HG03159 (cell line): Measurements from ENCODE around the gene KPNA4.
"Not testable (repeated sequence)": the region's sequence is repeated elsewhere in the genome, so short reads cannot be mapped to it uniquely, and the experiment has no call there.

Experiments used
- ATAC-seq: cut with Tn5 transposase; IDR thresholded peaks from one replicate; pipeline ENCODE4 v1.9.1; 2021; ENCODE audit warnings: mild to moderate bottlenecking, moderate library complexity; ENCODE audit not compliant: unreplicated experiment

KPNA4 gene

GRCh38 chr3:160573955-160574525 is 8.7 kb upstream of the KPNA4 start:
- ATAC-seq, result not testable (repeated sequence)

DNA sequence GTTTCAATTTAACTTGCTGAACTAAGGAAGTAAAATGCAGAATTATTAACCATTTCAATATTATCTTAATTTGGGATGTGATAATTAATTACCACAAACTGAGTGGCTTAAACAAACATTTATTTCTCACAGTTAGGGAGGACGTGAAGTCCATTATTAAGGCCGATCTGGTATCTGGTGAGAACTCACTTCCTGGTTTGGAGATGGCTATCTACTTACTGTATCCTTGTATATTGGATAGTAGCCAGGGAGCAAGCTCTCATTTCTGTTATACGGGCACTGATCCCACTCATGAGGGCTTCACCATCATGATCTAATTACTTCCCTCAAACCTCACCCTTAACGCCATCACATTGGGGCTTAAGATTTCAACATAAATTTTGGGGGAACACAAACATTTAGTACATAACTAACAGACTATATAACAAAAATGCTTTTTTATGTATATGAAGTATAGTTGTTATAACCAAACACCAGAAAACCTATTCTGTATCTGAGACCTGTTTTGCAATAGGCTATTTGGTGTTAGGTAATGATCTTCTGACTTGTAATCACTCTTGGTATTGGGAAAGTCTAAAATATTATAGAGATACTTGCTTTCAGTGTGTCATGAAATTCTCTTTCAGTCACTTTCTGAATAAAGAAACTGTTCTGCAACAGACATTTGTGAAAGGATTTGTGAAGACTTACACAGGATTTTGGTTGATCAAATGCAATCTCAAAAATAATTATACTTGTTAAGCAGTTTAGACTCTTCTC is 4.7 kb upstream of the KPNA4 start:
- no peak for ATAC-seq

DNA sequence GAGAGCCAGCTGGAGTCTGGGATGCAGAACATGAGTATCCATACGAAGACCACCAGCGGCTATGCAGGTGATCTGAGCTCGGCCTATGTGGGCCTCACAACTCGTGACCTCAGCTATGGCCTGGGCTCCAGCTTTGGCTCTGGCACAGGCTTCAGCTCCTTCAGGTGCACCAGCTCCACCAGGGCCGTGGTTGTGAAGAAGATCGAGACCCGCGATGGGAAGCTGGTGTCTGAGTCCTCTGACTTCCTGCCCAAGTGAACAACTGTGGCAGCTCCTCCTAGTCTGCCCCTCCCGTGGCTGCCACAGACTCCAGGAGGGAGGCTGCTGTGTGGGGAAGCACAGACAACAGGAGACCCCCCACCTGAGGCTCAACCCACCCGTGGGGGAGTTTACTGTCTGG is 3.6 kb upstream of the KPNA4 start:
- ATAC-seq, result no peak

- ATAC-seq, result no peak
Observed at GRCh38 chr3:160567774-160568173, 2.4 kb upstream of the KPNA4 start.

DNA sequence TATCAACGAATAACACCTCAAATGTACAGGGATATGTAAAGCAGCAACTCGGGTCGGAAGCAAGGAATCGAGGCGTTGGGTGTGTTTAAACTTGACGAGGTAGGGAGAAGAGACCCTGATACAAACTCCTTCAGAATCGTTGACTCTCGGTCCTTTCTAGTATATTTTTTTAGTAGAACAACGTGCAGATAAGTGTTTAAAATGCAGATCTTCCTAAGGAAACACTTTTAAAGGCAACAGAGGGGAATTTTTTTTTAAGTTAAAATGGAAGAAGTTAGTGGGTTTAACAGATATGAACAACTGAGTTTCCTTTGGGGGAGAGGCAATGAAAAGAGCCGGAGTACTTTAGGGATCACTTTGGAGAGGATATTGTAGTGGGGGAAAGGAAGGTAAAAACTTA is 1.1 kb upstream of the KPNA4 start:
- ATAC-seq, result no peak

DNA sequence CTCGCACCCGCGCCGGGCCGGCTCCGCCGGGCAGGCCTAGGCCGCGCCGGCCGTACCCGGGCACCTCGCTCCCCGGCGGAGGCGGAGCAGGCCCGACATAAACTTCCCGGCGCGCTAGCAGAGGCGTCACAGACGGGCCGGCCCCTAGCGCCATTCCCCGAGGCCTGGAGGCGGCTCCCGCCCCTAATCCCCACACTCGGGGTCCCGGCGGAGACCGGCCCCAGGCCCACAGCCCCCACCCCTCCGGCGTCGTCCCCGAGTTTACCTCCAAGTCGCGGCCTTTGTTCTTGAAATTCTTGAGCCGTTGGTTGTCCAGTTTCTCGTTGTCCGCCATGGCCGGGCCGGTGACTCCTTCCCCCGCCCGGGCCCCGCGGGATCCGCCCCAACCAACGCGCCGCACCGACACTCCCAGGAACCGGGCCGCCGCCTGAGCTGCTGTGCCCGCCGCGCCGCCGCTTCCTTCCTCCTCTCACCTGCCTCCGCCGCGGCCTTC is 376 bp downstream of the KPNA4 start:
- peak; percentile 47 for ATAC-seq

DNA sequence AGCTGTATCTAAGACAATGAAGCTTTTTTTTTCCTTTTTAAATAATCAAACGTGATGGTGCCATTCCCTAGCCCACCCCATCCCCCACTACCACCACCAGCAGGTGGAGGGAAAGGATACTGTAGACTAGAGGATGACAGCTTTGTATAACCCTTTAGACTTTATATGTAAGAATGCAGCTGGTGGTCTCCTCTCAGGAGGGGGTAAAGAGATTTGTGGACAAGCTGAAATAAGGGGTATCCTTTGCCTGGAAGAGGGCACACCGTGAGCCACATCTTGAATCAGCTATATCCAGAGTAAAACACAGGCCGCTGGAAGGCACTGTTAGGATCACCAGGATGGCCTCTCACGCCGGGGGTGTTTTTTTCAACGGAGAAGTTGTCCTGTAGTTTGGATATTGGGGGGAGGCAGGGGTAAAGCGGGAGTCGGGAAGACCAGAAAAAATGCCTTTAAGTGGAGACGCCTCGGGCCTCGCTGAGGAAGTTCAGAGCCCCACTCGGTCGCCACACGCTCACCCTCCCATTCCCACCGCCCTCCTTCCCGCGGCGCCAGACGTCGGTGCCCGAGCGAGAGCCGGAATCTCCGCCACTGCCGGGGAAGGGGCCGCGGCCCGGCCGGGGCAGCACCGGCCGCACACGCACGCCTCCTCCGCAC is 986 bp downstream of the KPNA4 start:
- no peak for ATAC-seq

GRCh38 chr3:160562952-160563351 is 2.4 kb downstream of the KPNA4 start:
- ATAC-seq, result no peak

GRCh38 chr3:160557571-160557970 is 7.8 kb downstream of the KPNA4 start:
- ATAC-seq, result no peak

DNA sequence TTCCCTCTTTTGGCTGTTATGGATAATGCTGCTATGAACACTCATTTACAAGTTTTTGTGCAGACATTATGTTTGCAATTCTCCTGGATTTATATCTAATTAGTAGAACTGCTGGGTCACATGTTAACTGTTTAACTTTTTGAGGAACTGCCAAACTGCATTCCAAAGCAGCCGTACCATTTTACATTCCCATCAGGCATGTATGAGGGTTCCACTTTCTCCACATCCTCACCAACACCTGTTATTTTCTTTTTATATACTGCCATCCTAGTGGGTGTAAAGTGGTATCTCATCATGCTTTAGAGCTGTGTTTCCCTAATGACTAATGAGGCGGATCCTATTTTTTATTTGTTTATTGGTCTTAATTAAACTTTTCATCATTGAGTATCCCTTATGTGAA is 9.2 kb downstream of the KPNA4 start:
- no peak for ATAC-seq

GRCh38 chr3:160554980-160555379 is 10.4 kb downstream of the KPNA4 start:
- no peak for ATAC-seq

GRCh38 chr3:160553827-160554226 is 11.5 kb downstream of the KPNA4 start:
- ATAC-seq, result no peak

- ATAC-seq, result peak; percentile 49
Observed at GRCh38 chr3:160546727-160547126, 18.6 kb downstream of the KPNA4 start.

GRCh38 chr3:160545504-160545871 is 19.9 kb downstream of the KPNA4 start:
- ATAC-seq, result no peak

DNA sequence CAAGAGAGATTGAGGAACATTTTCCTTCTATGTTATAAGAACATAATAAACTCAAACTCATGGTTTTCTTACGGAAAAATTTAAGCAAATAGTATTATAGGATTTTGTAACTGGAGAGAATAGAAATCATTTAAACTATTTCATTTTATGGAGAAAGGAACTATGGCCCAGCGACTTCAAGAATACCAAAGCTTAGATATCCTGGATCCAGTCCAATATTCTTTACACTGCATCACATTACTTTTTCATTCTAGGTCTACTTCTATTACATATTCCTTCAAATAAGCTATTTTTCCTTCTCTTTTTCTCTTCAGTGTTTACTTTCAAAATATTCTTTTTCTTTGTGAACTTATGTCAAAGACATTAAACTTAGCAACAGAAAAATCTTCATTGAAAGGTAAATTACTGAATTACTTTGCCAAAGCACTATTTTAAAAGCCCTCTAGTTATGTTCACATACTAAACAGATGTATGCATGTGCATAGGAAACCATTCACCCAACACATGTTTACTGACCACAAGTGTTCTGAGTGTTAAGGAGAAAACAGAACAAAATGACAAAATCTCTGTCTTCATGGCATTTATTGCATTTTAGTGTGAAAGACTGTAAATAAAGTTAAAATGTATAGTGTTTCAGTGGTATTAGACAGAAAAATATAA is 20.4 kb downstream of the KPNA4 start:
- no peak for ATAC-seq

GRCh38 chr3:160540551-160540950 is 24.8 kb downstream of the KPNA4 start:
- no peak for ATAC-seq

DNA sequence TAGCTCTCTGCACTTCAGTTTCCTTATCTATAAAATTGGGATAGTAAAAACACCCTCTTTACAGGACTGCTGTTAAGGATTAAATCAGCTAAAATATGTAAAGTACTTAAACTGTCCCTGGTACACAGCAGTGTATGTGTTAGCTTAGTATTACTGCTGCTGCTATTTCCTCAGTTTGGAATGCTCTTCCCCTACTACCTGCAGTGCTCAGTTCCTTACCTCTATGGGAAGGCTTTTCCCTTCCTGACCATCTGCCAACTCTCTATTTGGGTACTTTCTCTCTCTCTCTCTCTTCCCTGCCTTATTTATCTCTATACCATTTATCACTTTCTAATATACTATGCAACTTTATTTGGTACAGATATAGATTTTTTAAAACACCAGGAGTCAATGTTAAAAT is 26.5 kb downstream of the KPNA4 start:
- no peak for ATAC-seq

- no peak for ATAC-seq
Observed at GRCh38 chr3:160537729-160538128, 27.6 kb downstream of the KPNA4 start.

DNA sequence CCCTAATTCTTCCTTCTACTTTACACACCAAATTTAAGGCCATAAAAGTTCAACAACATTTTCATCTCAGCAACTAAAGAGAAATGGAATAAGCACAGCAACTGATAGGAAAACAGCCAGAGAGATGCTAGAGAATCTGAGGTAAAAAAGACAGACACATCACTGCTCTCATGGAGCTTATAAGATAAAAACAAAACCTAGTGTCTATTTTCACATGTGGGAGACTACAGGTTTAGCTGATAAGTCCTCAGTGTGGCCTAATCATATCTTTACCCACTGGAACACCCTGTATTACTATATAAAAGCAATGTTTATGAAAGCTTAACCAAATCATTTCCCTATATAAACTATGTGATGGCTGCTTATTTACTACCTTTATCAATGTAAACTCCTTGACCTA is 33.0 kb downstream of the KPNA4 start:
- ATAC-seq, result no peak

GRCh38 chr3:160531311-160531710 is 34.1 kb downstream of the KPNA4 start:
- no peak for ATAC-seq

DNA sequence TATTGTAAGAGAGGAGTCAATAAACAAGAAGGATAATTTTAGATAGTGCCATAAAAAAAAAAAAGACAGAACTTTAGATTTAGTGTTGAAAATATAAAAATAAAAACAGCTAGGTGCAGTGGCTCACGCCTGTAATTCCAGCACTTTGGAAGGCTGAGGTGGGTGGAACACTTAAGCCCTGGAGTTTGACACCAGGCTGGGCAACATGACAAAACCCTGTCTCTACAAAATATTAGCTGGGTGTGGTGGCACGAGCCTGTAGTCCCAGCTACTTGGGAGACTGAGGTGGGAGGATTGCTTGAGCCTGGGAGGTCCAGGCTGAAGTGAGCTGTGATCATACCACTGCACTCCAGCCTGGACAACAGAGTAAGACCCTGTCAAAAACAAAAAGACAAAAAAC is 49.0 kb downstream of the KPNA4 start:
- not testable (repeated sequence) for ATAC-seq

DNA sequence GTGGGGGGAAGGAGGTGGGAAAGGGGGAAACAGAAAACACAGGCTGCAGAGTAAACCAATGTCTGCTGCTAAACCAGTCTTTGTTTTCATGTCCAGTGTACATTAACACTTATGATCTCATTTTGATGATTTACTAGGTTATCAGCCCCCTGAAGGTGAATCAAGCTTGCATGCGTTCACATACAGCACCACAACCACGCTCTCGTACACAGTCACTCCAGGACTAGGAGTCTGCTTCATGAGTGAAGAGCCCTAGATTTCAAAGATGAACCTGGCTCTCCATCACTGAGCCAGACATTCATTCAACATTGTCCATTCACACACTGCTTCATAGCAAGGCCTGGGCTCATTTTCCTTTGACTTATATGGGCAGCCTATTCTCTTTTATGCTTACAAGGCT is 64.0 kb downstream of the KPNA4 start:
- ATAC-seq, result no peak
